Measurements from ENCODE around the gene WBP1L. TPM values are rescaled to one million over a fixed set of nuclear protein-coding genes. Genes with fewer than 3 reads are reported as not detected.

Gene WBP1L
- total RNA-seq, 2 donors from 2014 or later = 136 to 168 TPM

GRCh38 chr10:102779680-102780526 is 36.2 kb downstream of the WBP1L start:
- intact Hi-C loops (cut with DNase I) = no loop called here
- H3K27me3 ChIP-seq (replicated peaks; ENCODE audit: insufficient read depth) = no peaks in the 10 kb centered on the region
- no peak overlapping the region for H3K4me3 ChIP-seq

GRCh38 chr10:102780527-102780808 is 36.7 kb downstream of the WBP1L start:
- TF ChIP-seq POLR2A (IDR thresholded peaks at IDR 0.05) (no peak), CTCF (IDR thresholded peaks at IDR 0.05) (no peak), POLR2AphosphoS5 (IDR thresholded peaks at IDR 0.05) (no peak)
- Histone ChIP-seq H3K36me3 (no peaks in the 10 kb centered on the region), H3K27ac (peak overlapping the region; percentile 92 to 95), H3K4me1 (replicated peaks) (peaks cover 56% of the 10 kb centered on the region), H3K9me3 (no peaks in the 10 kb centered on the region), H3K27me3 (replicated peaks; ENCODE audit: insufficient read depth) (no peaks in the 10 kb centered on the region), H3K4me3 (no peak overlapping the region)
- intact Hi-C loops (cut with DNase I) = no loop called here
- no peak for DNase-seq (ENCODE audit: low spot score)
- 96% methylated on average over 1 of the region's 1 CpG for WGBS

More at GRCh38 chr10:102779680-102780526, 36.2 kb downstream of the WBP1L start:
- Histone ChIP-seq H3K27ac (peak overlapping the region; percentile 5 to 95), H3K9me3 (no peaks in the 10 kb centered on the region), H3K36me3 (no peaks in the 10 kb centered on the region), H3K4me1 (replicated peaks) (peaks cover 60% of the 10 kb centered on the region)
- TF ChIP-seq POLR2A (IDR thresholded peaks at IDR 0.05) (no peak), CTCF (IDR thresholded peaks at IDR 0.05) (peak in 1 of 4 experiments; percentile 6), POLR2AphosphoS5 (IDR thresholded peaks at IDR 0.05) (no peak)
- no peak for DNase-seq (ENCODE audit: low spot score)
- 82% methylated on average over 10 of the region's 10 CpGs for WGBS

GRCh38 chr10:102781090-102781920 is 37.6 kb downstream of the WBP1L start:
- no peak for DNase-seq (ENCODE audit: low spot score)
- Histone ChIP-seq H3K9me3 (no peaks in the 10 kb centered on the region), H3K27me3 (replicated peaks; ENCODE audit: insufficient read depth) (no peaks in the 10 kb centered on the region), H3K4me1 (replicated peaks) (peaks cover 49% of the 10 kb centered on the region), H3K36me3 (no peaks in the 10 kb centered on the region), H3K4me3 (no peak overlapping the region), H3K27ac (peak overlapping the region; percentile 92 to 95)
- 54% methylated on average over 8 of the region's 8 CpGs for WGBS
- intact Hi-C loops (cut with DNase I) = no loop called here
- no peak for TF ChIP-seq CTCF (IDR thresholded peaks at IDR 0.05)
- TF ChIP-seq POLR2AphosphoS5 (IDR thresholded peaks at IDR 0.05) = no peak
- TF ChIP-seq POLR2A (IDR thresholded peaks at IDR 0.05) = no peak

GRCh38 chr10:102781921-102782557 is 38.3 kb downstream of the WBP1L start:
- intact Hi-C loops (cut with DNase I) = no loop called here
- peak overlapping the region in 1 of 2 donors; percentile 20 for H3K4me3 ChIP-seq
- H3K4me1 ChIP-seq (replicated peaks) = peaks cover 44% of the 10 kb centered on the region
- no peaks in the 10 kb centered on the region for H3K9me3 ChIP-seq
- WGBS = 54% methylated on average over 6 of the region's 6 CpGs
- H3K36me3 ChIP-seq = no peaks in the 10 kb centered on the region
- no peaks in the 10 kb centered on the region for H3K27me3 ChIP-seq (replicated peaks; ENCODE audit: insufficient read depth)
- no peak for DNase-seq (ENCODE audit: low spot score)
- peak overlapping the region; percentile 92 to 95 for H3K27ac ChIP-seq
- TF ChIP-seq POLR2A (IDR thresholded peaks at IDR 0.05) (no peak), CTCF (IDR thresholded peaks at IDR 0.05) (no peak), POLR2AphosphoS5 (IDR thresholded peaks at IDR 0.05) (peak; percentile 23)
